Smooth muscle cell (in vitro differentiated cells): ENCODE results near the gene LGALS8. TPM values are rescaled to one million over a fixed set of nuclear protein-coding genes. Genes with fewer than 3 reads are reported as not detected.

Experiments used
- DNase-seq: peaks from one replicate; lab custom pipeline; 2025; ENCODE audit not compliant: unreplicated experiment; lab: John Stamatoyannopoulos, UW
- H2AFZ ChIP-seq: fragments of 200-600 bp; sonication (generic); 2 replicates; pipeline ENCODE4 v1.6.0; 2016; ENCODE audit warnings: antibody characterized with exemption, low read depth, mild to moderate bottlenecking
- H3F3A ChIP-seq: fragments of 200-600 bp; sonication (generic); 2 replicates; pipeline ENCODE4 v1.6.0; 2017; ENCODE audit warnings: antibody characterized with exemption, low read depth
- H3K27ac ChIP-seq: fragments of 200-600 bp; sonication (generic); 2 replicates; pipeline ENCODE4 v1.5.1; 2016; ENCODE audit warnings: low read depth, mild to moderate bottlenecking
- H3K27me3 ChIP-seq: fragments of 200-600 bp; sonication (generic); 2 replicates; pipeline ENCODE4 v1.6.1; 2016; ENCODE audit warnings: low read depth, mild to moderate bottlenecking
- H3K36me3 ChIP-seq: fragments of 200-600 bp; sonication (generic); 2 replicates; pipeline ENCODE4 v1.5.1; 2016; ENCODE audit warnings: low read depth
- H3K4me1 ChIP-seq: fragments of 200-600 bp; sonication (generic); 2 replicates; pipeline ENCODE4 v1.5.1; 2016; ENCODE audit warnings: low read depth
- H3K4me2 ChIP-seq: fragments of 200-600 bp; sonication (generic); 2 replicates; pipeline ENCODE4 v1.6.0; 2016; ENCODE audit warnings: mild to moderate bottlenecking
- H3K4me3 ChIP-seq: fragments of 200-600 bp; sonication (generic); 2 replicates; pipeline ENCODE4 v1.5.1; 2016; ENCODE audit warnings: mild to moderate bottlenecking
- H3K79me2 ChIP-seq: fragments of 200-600 bp; sonication (generic); 2 replicates; pipeline ENCODE4 v1.6.0; 2016; ENCODE audit warnings: low read depth, mild to moderate bottlenecking
- H3K9ac ChIP-seq: fragments of 200-600 bp; sonication (generic); 2 replicates; pipeline ENCODE4 v1.6.0; 2016; ENCODE audit warnings: low read depth
- H3K9me3 ChIP-seq: fragments of 200-600 bp; sonication (generic); replicated peaks from 2 replicates; pipeline ENCODE4 v1.5.1; 2016; ENCODE audit warnings: low read depth
- H4K20me1 ChIP-seq: fragments of 200-600 bp; sonication (generic); 2 replicates; pipeline ENCODE4 v1.6.0; 2016; ENCODE audit warnings: low read depth
- WGBS: methylation state at CpG from one replicate; pipeline ENCODE4 v1.1.7; 2016; ENCODE audit warnings: low lambda C conversion rate; 5-methylcytosine and 5-hydroxymethylcytosine counted together
- polyA plus RNA-seq: library from polyadenylated mRNA; unstranded; fragments of >200 nt; fragmentation: Nextera tagmentation; extraction: Ambion mirVana; gene quantifications from 2 replicates; pipeline ENCODE4 v1.2.1, GENCODE V29; 2016
- total RNA-seq: library from RNA; depleted of rRNA; stranded (reverse); fragments of >200 nt; gene quantifications from 2 replicates; pipeline ENCODE4 v1.2.3, GENCODE V29; 2014
- TF ChIP-seq, protein P1 (sequence below): fragments of 200-600 bp; sonication (generic); IDR thresholded peaks from 2 replicates; pipeline ENCODE4 v1.5.1; 2017; ENCODE audit warnings: borderline replicate concordance, mild to moderate bottlenecking, antibody characterized with exemption; ENCODE audit not compliant: insufficient read depth, poor library complexity, severe bottlenecking

LGALS8 gene
- total and polyA plus RNA-seq, 2 experiments from 2014 or later, result 25.7 to 72.2 TPM

DNA sequence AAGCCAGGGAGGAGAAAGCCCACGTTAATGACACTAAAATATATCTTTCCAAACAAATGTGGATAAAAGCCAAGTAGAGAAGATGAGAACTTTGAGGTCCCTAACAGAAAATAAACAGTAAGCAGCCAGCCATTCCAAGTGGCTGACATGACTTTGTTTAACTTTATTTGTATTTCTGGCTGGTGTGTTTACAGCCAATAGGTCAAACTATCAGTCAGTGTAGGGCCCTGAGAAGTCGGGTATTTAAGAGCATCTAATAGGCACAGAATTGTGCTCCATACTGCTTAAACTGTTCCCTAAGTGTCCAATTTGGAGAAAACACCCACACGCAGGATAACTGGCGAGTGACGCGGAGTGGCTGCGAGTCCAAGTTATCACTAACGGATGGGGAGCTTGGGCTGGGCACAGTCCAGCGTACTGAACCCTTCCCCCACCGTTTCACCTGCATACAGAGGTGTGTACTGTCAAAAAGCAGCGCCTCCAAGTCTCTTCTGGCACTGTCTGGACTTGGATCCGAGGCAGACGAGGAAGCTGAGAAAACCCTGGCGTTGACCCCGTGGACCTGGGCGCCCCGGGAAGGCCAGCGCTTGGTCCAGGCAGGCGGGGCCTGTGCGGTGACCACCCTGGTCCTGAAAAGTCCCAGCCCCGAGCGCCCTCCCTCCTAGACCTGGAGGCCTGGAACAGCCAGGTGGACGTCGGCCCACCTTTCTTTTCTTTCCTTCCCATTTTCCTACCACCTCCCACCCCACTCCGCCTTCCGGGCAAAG, 662 bp upstream of the LGALS8 start:
- Histone ChIP-seq H3K4me2 (peak overlapping the region; percentile 92), H2AFZ (peak overlapping the region; percentile 94), H3K4me1 (peaks cover 5% of the 10 kb centered on the region), H3F3A (peaks cover 6% of the 10 kb centered on the region), H4K20me1 (no peaks in the 10 kb centered on the region), H3K27me3 (no peaks in the 10 kb centered on the region), H3K9ac (peak overlapping the region; percentile 68), H3K36me3 (peaks cover 6% of the 10 kb centered on the region), H3K79me2 (peaks cover 4% of the 10 kb centered on the region), H3K4me3 (peak overlapping the region; percentile 58), H3K27ac (peak overlapping the region; percentile 38), H3K9me3 (no peaks in the 10 kb centered on the region)
- TF ChIP-seq, protein P1, sequence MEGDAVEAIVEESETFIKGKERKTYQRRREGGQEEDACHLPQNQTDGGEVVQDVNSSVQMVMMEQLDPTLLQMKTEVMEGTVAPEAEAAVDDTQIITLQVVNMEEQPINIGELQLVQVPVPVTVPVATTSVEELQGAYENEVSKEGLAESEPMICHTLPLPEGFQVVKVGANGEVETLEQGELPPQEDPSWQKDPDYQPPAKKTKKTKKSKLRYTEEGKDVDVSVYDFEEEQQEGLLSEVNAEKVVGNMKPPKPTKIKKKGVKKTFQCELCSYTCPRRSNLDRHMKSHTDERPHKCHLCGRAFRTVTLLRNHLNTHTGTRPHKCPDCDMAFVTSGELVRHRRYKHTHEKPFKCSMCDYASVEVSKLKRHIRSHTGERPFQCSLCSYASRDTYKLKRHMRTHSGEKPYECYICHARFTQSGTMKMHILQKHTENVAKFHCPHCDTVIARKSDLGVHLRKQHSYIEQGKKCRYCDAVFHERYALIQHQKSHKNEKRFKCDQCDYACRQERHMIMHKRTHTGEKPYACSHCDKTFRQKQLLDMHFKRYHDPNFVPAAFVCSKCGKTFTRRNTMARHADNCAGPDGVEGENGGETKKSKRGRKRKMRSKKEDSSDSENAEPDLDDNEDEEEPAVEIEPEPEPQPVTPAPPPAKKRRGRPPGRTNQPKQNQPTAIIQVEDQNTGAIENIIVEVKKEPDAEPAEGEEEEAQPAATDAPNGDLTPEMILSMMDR, result no peak
- DNase-seq, result no peak
- WGBS, result 64% methylated on average over 26 of the region's 26 CpGs

DNA sequence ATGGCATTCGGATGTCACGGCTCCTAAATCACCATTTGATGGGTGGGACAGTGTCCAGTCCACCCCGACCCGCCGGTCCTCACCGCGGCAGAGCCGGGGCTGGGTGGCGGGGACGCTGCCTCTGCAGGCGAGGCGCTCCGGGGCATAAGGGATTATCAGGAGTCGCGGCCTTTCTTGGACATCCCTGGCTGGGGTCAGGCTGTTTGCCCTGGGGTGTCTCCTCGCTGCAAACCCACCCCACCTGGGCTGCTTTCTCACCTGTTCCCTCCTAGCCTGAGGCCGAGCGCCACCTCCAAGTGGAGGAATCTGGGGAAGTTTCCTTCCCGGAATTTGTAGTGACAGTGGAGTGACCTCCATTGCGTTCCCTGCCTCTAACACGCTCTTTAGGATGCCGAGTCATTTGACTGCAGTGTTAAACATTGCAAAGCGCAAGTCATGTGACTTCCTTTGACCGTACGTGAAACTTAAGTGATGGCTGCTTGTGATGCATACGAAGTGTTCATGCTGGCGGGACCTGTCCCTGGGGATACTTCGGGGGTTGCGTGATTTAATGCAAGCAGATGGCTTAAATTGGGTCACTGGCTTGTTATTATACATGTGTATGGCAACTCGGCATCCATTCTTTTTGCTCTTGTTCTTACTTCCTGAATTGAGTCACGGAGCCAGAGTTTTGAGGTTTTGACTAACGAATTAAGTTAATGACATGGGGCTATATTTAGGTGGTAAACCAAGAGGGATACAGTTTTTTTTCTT, 536 bp downstream of the LGALS8 start:
- peak overlapping the region; percentile 38 for H3K27ac ChIP-seq
- no peaks in the 10 kb centered on the region for H3K9me3 ChIP-seq
- H3K36me3 ChIP-seq, result peaks cover 6% of the 10 kb centered on the region
- no peaks in the 10 kb centered on the region for H3K27me3 ChIP-seq
- TF ChIP-seq, protein P1, result no peak
- H3K4me1 ChIP-seq, result peaks cover 5% of the 10 kb centered on the region
- peak overlapping the region; percentile 94 for H2AFZ ChIP-seq
- H3K4me3 ChIP-seq, result peak overlapping the region; percentile 58
- DNase-seq, result no peak
- peak overlapping the region; percentile 92 for H3K4me2 ChIP-seq
- H4K20me1 ChIP-seq, result no peaks in the 10 kb centered on the region
- peaks cover 6% of the 10 kb centered on the region for H3F3A ChIP-seq
- H3K9ac ChIP-seq, result peak overlapping the region; percentile 68
- peaks cover 4% of the 10 kb centered on the region for H3K79me2 ChIP-seq
- WGBS, result 3% methylated on average over 30 of the region's 32 CpGs

DNA sequence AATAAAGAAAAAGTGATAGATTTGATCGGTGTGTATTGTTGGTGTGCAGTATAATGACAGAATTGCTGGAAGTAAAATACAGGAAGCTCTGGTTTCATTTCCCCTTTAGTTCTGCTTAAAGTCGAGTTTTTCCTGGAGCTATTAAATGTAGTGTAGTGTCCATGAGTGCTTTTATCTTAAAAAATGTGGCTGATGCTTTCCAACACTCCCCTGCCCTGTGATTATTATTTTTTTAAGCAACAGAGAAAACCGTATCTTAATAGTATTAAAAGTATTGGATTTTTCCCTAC, 1.1 kb downstream of the LGALS8 start:
- Histone ChIP-seq H3K79me2 (peaks cover 4% of the 10 kb centered on the region), H3F3A (peaks cover 6% of the 10 kb centered on the region), H3K27me3 (no peaks in the 10 kb centered on the region), H3K4me2 (peak overlapping the region; percentile 92), H3K27ac (peak overlapping the region; percentile 18), H3K4me1 (peaks cover 5% of the 10 kb centered on the region), H3K4me3 (peak overlapping the region; percentile 58), H3K9me3 (no peaks in the 10 kb centered on the region), H3K9ac (peak overlapping the region; percentile 68), H3K36me3 (peaks cover 6% of the 10 kb centered on the region), H2AFZ (peak overlapping the region; percentile 94), H4K20me1 (no peaks in the 10 kb centered on the region)
- 54% methylated on average over 3 of the region's 3 CpGs for WGBS
- TF ChIP-seq, protein P1, result no peak
- DNase-seq, result no peak
